Activated gamma-delta T cell treated with Interleukin-2 at 50 U/mL for 16 hours (primary cell): ENCODE results near the gene HMG20B.

Experiments
- DNase-seq: peaks from one replicate; pipeline ENCODE4 v3.0.0-alpha.2; 2020

HMG20B gene

GRCh38 chr19:3537438-3538240, 35.1 kb upstream of the HMG20B start:
- DNase-seq = no peak

DNA sequence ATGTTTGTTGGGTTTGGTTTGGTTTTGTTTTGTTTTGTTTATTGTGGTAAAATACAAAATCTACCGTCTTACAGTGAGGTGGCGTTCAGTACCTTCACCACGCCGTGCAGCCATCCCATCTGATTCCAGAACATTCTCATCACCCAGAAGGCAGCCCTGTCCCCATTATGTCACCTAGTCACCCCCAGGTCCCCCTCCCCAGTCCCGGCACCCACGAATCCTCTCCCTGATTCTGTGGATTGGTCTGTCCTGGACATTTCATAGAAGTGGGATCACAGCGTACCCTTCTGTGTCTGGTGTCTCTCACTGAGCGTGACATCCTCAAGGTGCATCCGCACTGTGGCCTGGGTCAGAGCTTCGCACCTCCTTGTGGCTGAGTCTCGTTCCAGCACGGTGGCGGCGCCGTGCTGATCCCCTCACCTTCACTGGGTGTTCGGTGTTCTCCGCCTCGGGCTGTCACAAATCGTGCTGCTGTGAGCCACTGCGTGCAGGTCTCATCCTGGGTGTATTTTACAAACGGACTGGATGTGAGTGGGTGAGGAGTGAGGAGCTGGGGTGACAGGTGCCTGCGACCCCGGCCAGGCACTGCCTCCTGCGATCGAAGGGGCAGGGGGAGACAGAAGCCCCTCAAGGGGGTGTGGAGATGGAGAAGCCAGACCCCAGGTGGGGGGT, 34.4 kb upstream of the HMG20B start:
- no peak for DNase-seq

DNA sequence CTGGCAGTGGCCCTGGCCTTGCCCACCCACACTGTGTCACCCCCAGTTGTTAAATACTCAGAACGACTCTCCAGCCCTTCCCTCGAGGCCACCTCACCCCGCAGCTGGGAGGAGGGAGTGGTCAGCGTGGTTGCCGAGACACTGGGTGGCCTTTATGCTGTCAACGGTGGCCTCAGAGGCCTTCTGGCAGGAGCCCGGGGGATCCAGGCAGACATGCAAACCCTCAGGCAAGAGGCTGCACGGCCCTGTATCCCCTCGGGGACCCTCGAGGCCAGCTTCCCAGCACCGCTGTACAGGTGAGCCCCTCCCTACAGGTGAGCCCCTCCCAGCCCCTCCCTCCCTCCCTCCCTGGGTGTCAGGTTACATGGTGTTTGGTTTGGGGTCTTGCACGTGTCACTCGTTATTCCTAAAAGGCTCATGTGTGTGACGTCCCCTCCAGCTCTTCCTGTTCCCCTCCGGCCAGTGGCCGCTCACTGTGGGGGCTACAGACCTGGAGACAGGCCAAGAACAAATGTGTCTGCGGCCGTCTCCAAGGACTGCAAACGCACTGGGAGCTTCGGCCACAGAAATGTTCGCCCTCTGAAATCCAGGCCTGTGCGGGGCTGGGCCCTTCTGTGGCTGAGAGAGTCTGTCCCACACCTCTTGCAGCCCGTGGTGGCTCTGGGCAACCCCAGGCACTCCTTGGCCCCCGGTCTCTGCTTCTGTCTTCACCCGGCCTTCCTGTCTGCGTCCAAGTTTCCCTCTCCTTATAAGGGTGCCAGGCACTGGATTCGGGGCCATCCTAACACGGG, 33.6 kb upstream of the HMG20B start, which contains the start of gene TEKTIP1:
TSS of gene TEKTIP1 (plus strand) at position 210 of the 791 bp plus-strand sequence. CDS start at position 214, 4 bp downstream.
- DNase-seq = no peak

DNA sequence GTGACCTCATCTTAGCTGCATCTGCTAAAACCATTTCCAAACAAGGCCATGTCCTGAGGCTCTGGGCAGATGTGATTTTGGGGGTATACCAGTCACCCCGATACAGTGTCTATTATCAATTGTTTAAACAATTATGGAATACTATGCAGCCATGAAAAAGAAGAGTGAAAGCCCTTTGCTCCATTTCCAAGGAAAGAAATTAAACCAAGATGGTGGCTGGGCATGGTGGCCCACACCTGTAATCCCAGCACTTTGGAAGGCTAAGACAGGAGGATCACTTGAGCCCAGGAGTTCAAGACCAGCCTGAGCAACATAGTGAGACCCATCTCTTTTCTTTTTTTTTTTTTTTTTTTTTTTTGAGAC, 33.0 kb upstream of the HMG20B start:
- no peak for DNase-seq

- no peak for DNase-seq
These were observed 29.3 kb upstream of the HMG20B start for GRCh38 chr19:3543150-3544057.

- DNase-seq = no peak
These were observed 28.7 kb upstream of the HMG20B start for GRCh38 chr19:3544058-3544376.

GRCh38 chr19:3544742-3545668, 27.7 kb upstream of the HMG20B start:
- DNase-seq = peak; percentile 77

DNA sequence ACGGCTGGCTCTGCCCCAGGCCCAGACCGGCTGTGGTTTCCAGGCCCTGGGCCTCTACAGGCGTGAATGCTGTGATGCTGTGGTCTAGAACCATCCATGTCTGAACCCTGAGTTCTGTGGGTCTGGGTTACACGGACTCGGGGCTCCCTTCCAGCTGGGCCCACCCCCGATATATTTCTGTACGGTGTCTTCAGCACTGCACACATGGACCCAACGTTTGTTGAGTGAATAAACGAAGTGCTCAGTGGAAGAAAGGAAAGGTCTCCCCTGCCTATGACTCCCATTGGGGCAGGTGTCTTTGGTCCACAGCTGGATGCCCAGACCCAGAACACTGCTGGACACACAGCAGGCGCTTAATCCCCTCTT, 27.1 kb upstream of the HMG20B start:
- DNase-seq = no peak

DNA sequence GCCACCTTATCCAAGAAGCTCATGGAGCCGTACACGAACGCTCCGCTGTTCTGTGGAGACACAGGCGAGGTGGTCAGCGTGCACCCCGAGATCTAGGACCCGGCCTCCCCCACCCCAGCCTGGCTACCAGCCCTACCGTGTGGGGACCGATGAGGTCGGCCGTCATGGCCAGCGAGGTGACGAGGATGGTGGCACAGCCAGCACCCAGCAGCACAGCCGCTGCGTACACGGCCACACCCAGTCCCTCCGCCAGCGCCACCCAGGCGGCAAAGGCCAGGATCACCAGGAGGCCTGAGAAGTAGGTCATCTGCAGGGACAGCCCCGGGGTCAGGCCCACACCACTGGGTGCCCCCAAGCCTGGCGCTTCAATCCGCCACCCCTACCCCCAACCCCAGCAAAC, 26.6 kb upstream of the HMG20B start:
- no peak for DNase-seq

DNA sequence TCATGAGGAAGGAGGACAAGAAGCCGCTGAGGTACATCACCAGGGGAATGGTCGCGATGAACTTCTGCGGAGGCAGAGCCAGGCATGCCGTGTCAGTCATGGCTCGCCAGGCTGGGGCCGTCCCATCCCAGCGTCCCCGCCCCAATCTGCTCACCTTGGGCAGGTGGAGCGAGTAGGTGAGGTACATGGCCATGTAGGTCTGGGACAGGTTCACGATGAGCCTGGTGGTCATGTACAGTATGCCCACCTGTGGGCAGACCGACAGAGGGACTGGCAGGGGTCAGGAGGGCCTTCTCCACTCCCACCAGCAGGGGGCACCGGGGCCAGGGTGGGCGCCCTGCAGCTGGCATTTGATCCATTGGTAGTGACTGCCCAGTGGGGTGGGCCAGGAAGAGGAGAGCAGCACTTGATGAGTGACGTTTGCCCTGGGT, 25.4 kb upstream of the HMG20B start:
- peak; percentile 27 for DNase-seq

DNA sequence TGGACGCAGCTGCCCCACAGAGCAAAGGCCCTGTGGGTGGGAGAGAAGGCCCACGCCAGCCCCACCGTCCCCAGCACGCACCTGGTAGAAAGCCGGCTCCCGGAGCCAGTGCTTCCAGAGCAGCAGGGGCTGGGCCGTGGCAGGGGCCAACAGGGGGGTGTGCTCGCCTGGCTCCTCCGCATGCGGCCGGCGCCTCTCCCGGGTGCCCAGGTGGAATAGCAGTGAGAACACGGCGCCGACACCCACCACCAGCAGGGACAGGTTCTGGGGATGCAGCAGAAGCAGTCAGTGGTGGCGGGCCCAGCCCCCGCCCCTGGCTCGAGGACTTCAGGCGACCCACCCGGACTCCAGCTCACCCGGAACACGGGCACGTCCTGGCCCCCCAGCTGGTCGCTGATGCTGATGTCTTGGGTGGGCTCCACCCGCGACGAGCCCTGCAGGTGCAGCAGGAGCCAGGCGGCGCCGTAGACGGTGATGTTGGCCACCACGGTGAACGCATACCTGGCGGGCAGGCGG, 24.9 kb upstream of the HMG20B start:
- no peak for DNase-seq

- DNase-seq = no peak
These were observed 24.1 kb upstream of the HMG20B start for GRCh38 chr19:3548606-3549005.

- DNase-seq = no peak
These were observed 22.9 kb upstream of the HMG20B start for GRCh38 chr19:3549816-3550215.

DNA sequence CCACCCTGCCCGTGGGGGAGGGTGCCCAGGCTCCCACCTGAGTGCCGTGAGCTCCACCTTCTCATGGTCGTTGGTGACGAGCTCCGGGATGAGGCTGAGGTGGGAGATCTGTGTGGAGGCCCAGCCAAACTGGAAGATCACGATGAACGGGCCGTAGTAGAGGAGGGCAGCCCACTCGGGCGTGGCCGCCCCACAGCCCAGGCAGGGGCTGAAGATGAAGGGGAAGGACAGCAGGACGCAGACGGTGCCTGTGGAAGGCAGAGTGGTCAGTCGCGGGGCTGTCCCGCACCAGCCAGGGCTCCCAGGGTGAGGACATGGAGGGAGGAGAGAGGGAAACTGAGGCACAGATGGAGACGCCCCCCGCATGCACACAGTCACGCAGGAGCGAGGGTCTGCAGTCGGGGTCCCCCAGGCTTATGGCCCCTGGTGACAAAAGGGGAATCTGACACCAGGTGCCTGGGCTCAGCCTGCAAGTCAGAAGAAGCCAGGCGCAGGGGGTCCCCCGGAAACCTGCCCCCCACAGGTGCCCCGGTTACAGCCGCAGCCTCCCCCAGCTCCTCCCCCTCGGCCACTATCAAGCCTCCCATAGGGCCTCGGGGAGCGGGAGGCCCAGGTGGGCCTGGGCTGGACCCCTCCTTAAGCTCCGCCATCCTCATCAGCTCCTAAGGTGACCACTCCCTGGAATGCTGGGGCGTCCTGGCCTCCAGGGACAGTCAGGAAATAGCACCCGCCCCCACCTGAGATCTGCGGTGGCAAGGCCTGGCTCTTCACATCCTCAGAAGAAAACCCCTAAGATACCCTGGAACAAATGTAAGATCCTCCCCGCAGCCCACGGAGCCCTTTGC, 21.6 kb upstream of the HMG20B start:
- DNase-seq = no peak

DNA sequence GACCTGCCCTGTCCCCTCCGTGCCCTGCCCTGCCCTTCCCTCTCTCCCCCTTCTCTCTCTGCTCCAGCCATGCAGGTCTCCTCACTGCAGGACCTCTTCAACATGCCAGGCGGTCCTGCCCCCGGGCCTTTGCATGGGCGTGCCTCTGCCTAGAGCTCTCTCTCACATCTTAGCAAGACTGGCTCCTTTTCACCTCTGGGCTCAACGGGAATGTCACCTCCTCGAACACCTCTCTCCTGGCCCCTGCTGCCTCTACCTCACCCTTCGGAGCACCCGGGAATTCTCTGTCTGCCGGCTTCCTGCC, 21.0 kb upstream of the HMG20B start:
- DNase-seq = no peak

DNA sequence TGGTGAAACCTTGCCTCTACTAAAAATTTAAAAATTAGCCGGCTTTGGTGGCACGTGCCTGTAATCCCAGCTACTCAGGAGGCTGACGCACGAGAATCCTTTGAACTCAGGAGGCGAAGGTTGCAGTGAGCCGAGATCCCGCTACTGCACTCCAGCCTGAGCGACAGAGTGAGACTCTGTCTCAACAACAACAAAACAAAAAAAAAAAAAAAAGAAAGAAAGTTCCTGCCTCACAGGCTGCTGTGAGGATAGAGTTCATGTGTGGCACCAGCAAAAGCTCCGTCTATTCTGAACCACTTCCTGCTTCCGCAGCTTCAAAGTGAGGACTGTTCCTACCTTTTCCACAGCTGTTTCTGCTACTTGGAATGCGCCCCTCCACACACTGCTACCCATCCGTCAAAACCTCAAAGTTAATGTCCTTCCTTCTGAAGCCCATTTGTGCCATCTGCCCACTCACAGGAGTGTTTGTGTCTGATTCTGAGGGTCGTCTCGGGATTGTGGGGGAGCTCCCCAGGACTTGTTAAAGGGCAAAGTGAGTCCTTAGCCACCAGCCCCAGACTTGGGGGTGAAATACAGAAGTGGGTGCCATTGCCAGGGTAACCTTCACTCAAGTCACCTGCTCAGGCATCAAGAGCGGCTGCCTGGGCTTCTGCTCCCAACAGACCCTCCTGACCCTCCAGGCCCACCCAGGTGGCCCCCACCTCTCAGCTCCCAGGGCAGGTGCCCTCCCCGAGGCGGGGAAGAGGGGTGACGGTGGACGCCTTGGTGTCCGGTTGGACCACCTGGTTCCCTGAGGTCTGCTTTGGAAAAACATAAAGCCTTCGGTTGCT, 18.3 kb upstream of the HMG20B start:
- DNase-seq = peak; percentile 37

DNA sequence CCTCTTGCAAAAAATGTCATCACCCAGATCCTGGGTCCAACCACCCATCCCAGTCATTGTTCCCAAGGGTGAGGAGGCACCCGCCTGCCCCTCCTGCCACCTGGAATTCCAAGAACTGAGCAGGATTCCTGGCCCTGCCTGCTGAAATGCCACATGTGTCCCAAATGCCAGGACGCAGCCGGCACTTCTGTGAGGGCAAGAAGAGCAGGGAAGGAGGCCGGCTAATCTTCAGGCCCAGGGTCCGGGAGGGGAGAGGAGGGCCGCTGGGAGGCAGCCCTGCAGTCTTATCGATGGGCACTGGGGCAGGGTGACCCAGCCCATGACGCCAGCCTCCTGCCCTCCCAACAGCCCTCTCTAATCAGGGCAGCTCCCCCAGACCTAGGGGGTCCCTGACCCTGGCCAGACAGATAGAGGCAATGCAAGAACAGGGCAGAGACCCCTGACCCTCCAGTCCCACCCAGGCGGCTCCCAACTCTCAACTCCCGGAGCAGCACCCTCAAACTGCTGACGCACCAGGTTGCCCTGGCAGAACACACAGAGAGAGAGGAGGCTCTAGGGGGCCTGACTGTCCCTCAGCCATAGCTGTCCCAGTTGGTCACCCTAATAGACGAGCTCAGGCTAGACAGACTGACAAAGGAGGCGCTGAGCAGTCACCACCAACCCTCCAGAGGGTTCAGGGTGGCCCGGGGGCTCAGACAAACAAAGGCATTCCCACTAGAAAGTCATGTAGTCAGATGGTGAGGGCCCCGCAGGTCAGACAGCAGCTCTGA, 16.9 kb upstream of the HMG20B start:
- DNase-seq = no peak

- no peak for DNase-seq
These were observed 16.2 kb upstream of the HMG20B start for GRCh38 chr19:3556423-3556977.
